Stimulated activated naive CD4-positive, alpha-beta T cell (primary cell): Measurements from ENCODE around the gene PKMYT1.

Source experiments
- DNase-seq, 6 experiments: peaks; one replicate each; lab custom pipeline; 2025; lab: John Stamatoyannopoulos, UW

The PKMYT1 gene

GRCh38 chr16:2974319-2975056 is 5.8 kb downstream of the PKMYT1 start:
- no peak for DNase-seq

- no peak for DNase-seq
These were observed 6.5 kb downstream of the PKMYT1 start for GRCh38 chr16:2973605-2974318.

- DNase-seq: no peak
These were observed 7.2 kb downstream of the PKMYT1 start for GRCh38 chr16:2973093-2973492.

GRCh38 chr16:2971985-2972784 is 8.1 kb downstream of the PKMYT1 start:
- no peak for DNase-seq

GRCh38 chr16:2971134-2971984 is 8.9 kb downstream of the PKMYT1 start:
- no peak for DNase-seq

- no peak for DNase-seq
These were observed 9.7 kb downstream of the PKMYT1 start for GRCh38 chr16:2970563-2970962.

- peak in 5 of 6 experiments; percentile 13 to 52 (median 43) for DNase-seq
These were observed 10.4 kb downstream of the PKMYT1 start for GRCh38 chr16:2969545-2970521.

- peak; percentile 31 to 69 (median 60) for DNase-seq
These were observed 11.3 kb downstream of the PKMYT1 start, which contains the start of gene PAQR4 for GRCh38 chr16:2968738-2969544. PAQR4 (plus strand) TSS chr16:2969348; CDS start chr16:2969675, 327 bp downstream.

GRCh38 chr16:2968368-2968737 is 11.9 kb downstream of the PKMYT1 start:
- DNase-seq: no peak

GRCh38 chr16:2967721-2968161 is 12.5 kb downstream of the PKMYT1 start:
- DNase-seq: no peak

- DNase-seq: no peak
These were observed 13.0 kb downstream of the PKMYT1 start for GRCh38 chr16:2967211-2967631.

GRCh38 chr16:2966808-2967191 is 13.4 kb downstream of the PKMYT1 start:
- no peak for DNase-seq

- no peak for DNase-seq
These were observed 14.0 kb downstream of the PKMYT1 start for GRCh38 chr16:2966043-2966807.

- DNase-seq: peak; percentile 21 to 74 (median 64)
These were observed 15.5 kb downstream of the PKMYT1 start for GRCh38 chr16:2964475-2965336.

GRCh38 chr16:2963723-2964474 is 16.3 kb downstream of the PKMYT1 start, which contains the start of gene KREMEN2:
KREMEN2 (plus strand) TSS chr16:2964275; CDS start chr16:2964521, 246 bp downstream.
- DNase-seq: peak in 4 of 6 experiments; percentile 19 to 49 (median 43)

GRCh38 chr16:2963074-2963722 is 17.0 kb downstream of the PKMYT1 start:
- DNase-seq: peak in 3 of 6 experiments; percentile 21 to 58 (median 43)
